Stimulated activated naive CD8-positive, alpha-beta T cell treated with anti-CD3 and anti-CD28 coated beads, Interleukin-15, Interleukin-2, amounts not matched to agents 100 ng/mL and 50 ng/mL, for 24 hours (primary cell): ENCODE data around the gene ARPC1A.
"Not testable (repeated sequence)": the region's sequence is repeated elsewhere in the genome, so short reads cannot be mapped to it uniquely, and the experiment has no call there.

ENCODE experiments used
- H3K27ac Mint-ChIP-seq: one replicate; pipeline ENCODE4 v1.8.0; 2021; ENCODE audit warnings: mild to moderate bottlenecking, mixed read lengths
- H3K27me3 Mint-ChIP-seq: one replicate; pipeline ENCODE4 v1.8.0; 2021; ENCODE audit warnings: mixed read lengths
- H3K36me3 Mint-ChIP-seq: one replicate; pipeline ENCODE4 v1.8.0; 2021; ENCODE audit warnings: low read depth, mixed read lengths
- H3K4me1 Mint-ChIP-seq: one replicate; pipeline ENCODE4 v1.8.0; 2021; ENCODE audit warnings: low read depth, mixed read lengths
- H3K4me3 Mint-ChIP-seq: one replicate; pipeline ENCODE4 v1.8.0; 2021; ENCODE audit warnings: mild to moderate bottlenecking, mixed read lengths
- H3K9me3 Mint-ChIP-seq: one replicate; pipeline ENCODE4 v1.8.0; 2021; ENCODE audit warnings: mixed read lengths

The ARPC1A gene

DNA sequence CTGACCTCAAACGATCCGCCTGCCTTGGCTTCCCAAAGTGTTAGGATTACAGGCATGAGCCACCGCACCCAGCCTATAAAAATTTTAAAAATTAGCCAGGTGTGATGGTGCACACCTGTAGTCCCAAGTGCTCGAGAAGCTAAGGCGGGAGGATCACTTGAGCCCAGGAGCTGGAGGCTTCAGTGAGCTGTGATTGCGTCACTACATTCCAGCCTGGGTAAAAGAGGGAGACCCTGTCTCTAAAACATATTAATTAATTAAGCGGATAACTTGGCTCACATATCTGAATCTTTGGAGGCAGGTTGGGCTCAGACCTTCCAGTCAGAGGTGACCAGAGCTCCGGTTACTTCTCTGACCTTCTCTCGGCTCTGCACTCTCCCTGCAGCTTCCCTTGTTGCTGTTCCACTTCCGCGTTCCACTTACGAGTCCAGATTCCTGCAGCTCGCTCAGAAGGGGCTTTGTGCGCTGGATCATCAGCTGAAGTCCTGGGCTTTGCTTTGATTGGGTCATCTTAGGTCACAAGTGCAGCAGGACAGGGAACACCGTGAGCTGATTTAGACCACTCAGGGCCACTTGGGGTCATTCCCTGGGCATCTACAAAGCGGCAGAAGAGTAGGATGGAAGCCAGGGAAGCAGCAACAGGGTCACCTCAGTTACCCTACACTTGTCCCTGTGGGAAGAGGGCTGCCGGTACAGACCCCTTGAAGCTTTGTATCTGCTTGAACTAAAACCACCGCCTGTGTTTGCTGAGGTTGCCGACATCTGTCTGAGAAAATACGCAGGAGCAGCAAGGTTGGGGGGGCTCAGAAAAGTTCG is 46.8 kb downstream of the ARPC1A start:
- peak overlapping the region; percentile 79 for H3K4me3 Mint-ChIP-seq
- H3K36me3 Mint-ChIP-seq: peaks cover 11% of the 10 kb centered on the region
- no peak overlapping the region for H3K27ac Mint-ChIP-seq
- peaks cover 30% of the 10 kb centered on the region for H3K4me1 Mint-ChIP-seq
- H3K27me3 Mint-ChIP-seq: no peaks in the 10 kb centered on the region
- H3K9me3 Mint-ChIP-seq: no peaks in the 10 kb centered on the region

DNA sequence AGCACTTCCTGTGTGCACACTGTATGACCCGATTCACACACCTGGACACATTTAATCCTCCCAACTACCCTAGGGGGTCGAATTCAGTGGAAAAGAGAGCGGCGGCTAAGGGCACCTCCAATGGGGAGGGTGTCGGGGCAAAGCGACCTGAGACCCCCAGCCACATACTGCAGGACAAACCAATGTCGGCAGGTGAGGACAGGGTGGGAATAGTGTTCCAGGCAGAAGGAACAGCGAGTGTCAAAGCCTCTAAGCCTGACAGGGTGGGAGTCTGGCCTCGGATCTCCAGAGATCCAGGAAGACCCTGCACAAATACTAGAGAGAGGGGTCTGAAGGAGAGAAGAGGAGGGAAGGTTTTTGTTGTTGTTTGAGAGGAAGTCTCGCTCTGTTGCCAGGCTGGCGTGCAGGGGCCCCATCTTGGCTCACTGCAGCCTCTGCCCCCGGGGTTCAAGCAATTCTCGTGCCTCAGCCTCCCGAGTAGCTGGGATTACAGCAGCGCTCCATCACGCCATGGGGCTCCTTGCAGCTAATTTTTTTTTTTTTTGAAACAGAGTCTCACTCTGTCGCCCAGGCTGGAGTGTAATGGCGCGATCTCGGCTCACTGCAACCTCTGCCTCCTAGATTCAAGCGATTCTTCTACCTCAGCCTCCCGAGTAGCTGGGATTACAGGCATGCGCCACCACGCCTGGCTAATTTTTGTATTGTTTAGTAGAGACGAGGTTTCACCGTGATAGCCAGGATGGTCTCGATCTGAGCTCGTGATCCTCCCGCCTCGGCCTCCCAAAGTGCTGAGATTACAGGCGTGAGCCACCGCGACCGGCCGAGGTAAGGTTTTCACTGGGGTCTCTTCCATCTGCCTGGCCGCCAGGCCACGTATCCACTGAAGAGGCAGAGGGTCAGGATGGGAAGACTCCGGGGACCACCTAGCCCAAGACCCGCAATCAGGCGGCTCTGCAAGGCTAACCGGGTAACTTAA is 47.7 kb downstream of the ARPC1A start:
- peak overlapping the region; percentile 79 for H3K4me3 Mint-ChIP-seq
- peaks cover 18% of the 10 kb centered on the region for H3K36me3 Mint-ChIP-seq
- peaks cover 39% of the 10 kb centered on the region for H3K4me1 Mint-ChIP-seq
- H3K27me3 Mint-ChIP-seq: no peaks in the 10 kb centered on the region
- no peaks in the 10 kb centered on the region for H3K9me3 Mint-ChIP-seq
- peak overlapping the region; percentile 55 for H3K27ac Mint-ChIP-seq

DNA sequence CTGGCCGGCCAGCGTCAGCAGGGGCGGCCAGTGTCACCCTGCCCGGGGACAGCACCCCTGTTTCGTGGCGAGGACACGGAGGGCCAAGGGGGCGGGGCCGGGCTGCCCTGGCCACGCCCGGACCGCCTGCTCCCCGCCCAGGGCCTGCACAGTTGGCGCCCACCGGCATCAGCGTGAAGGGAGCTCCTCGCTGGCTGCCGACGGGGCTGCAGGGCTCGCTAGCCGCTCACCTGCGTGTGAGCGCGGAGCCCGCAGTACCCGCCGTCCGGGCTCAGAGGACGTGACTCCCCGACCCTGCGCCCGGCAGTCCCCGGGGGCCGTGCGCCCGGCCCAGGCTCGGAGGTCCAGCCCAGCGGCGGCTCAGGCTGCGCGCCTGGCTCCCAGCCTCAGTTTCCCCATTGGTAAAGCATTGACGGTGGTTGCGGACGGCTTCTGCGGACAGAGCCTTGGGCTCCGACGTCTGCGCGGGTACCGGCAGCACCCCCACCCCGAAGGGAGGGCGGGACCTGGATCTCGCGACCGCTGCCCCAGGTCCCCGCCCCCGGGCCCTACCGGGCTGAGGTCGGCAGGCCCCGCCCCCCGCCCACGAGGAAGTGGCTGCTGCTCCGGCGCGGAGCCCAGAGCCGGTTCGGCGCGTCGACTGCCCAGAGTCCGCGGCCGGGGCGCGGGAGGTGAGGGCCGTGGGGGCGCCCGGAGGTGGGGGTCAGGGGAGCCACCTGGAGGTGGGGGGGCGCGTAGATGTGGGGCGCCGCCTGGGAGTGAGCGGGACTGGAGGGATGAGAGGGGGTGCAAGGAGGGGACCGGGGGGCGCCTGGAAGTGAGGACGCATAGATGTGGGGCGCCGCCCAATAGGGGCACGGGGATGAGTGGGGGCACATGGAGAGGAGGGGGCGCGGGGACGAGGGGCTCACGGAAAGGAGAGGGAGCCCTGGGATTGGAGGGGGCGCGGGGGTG is 48.7 kb downstream of the ARPC1A start, which contains the start of gene ARPC1B:
ARPC1B (plus strand) TSS at position 620 of the 954 bp plus-strand sequence. CDS start 10,985 bp downstream, outside the sequence.
- Mint-ChIP-seq H3K9me3 (no peaks in the 10 kb centered on the region), H3K27ac (peak within 1 kb of the TSS; percentile 76), H3K4me1 (peaks cover 46% of the 10 kb centered on the region), H3K4me3 (peak within 1 kb of the TSS; percentile 85), H3K27me3 (no peaks in the 10 kb centered on the region), H3K36me3 (peaks cover 23% of the 10 kb centered on the region)

DNA sequence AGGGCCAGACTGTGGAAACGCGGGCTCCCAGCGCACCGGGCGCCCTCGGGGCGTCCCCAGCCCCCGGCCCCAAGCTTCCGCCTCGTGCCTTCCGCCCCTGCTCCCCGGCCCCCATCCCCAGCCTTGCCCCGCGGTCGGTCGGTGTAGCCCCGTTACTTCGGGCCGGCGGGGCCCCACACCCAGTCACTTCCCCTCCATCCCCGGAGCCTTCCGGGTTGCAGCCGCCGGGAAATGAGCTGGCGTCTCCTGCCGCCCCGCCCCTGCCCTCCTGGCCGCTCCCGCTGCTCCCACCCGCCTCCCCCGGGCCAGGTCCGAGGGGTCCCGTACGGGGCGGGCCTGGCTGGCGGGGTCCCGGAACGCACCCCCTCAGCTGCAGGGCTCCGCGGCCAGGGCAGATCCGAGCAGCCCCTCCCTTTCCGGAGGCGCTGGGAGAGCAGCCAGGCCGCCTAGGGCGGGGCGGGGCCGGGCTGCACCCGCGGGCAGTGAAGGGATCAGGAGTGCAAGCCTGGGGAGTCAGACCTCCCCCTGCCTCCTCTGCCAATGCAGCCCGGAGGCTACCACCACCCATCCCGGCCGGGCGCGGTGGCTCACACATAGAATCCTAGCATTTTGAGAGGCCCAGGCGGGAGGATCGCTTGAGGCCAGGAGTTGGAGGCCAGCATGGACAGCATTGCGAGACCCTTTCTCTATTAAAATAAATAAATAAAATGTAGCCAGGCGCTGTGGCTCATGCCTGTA is 49.5 kb downstream of the ARPC1A start:
- Mint-ChIP-seq H3K4me1 (peaks cover 55% of the 10 kb centered on the region), H3K36me3 (peaks cover 27% of the 10 kb centered on the region), H3K27ac (peak overlapping the region; percentile 76), H3K27me3 (no peaks in the 10 kb centered on the region), H3K9me3 (no peaks in the 10 kb centered on the region), H3K4me3 (peak overlapping the region; percentile 85)

DNA sequence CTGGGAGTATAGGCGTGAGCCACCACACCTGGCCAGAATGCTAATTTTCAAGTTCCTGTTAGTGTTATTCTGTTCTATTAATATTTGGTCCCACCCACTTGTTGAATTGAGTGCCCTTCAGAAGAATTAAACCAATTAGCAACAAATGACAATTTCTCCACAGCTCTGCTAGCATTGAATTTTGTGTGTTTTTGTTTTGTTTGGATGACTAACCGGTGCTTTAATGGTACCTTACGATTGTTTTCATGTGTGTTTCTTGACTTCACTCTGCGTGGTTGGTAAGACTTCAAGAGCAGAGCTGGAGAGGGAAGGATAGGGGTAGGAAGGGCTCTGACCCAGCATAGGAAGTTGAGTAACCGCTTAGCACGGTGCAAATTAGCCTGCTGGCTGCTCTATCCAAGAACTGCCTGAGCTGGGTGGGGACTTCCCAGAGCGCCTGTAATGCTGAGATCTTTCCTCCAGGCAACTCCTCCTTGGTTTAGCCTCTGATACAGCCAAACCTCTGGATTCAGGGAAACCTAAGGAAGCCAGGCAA is 53.4 kb downstream of the ARPC1A start:
- Mint-ChIP-seq H3K36me3 (peaks cover 41% of the 10 kb centered on the region), H3K4me1 (peaks cover 70% of the 10 kb centered on the region), H3K27me3 (no peaks in the 10 kb centered on the region), H3K27ac (peak overlapping the region; percentile 98), H3K9me3 (no peaks in the 10 kb centered on the region), H3K4me3 (peak overlapping the region; percentile 82)

DNA sequence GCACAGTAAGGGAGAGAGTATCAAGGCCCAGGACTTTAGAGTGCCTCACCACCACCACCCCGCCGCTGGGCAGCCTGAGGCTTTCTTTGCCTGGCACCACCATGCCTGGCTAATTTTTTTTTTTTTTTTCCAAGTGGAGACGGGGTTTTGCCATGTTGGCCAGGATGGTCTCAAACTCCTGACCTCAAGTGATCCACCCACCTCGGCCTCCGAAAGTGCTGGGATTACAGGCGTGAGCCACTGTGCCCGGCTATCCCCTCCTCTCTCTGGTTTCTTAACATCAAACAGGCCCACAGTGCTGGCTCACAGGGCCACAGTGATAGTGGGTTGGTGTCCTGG is 54.0 kb downstream of the ARPC1A start:
- not testable (repeated sequence) for H3K9me3 Mint-ChIP-seq
- peaks cover 41% of the 10 kb centered on the region for H3K36me3 Mint-ChIP-seq
- peaks cover 76% of the 10 kb centered on the region for H3K4me1 Mint-ChIP-seq

DNA sequence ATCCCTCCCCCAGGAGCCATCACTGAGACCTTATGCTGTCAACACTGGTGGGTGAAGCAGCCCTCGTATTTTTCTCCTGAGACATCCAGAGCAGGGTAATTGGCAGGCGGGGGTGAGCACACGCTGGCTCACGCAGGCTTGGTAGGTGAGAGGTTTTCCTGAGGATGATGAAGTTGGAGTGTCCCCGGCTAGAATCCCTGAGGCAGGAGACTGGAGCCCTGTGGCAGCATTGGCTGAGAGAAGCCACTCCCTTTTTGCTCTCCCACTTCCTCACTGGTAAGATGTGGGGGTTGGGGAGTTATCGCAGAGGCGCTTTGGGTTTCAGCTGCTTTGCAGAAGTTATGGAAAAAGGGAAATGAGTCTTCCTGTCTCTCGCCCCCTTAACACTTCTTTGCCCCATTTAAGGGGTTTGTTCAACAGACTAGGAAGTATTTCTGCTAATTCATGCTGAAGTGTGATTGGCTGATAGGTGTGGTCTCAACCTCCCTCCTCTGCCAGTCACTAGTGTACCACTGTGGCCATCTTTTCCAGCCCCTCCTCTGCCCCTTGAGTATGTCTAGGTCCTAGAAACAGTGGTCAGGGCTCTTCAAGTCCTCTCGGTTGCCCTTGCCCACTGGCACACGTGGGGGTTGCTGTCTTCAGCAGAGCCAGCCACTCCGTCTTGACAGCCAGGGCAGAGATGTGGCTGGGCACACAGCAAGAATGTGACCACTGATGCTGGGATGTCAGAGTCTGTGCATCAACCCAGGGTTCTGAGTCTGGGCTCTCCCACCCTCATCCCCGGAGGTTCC is 54.5 kb downstream of the ARPC1A start:
- H3K27me3 Mint-ChIP-seq: no peaks in the 10 kb centered on the region
- H3K4me1 Mint-ChIP-seq: peaks cover 76% of the 10 kb centered on the region
- peaks cover 41% of the 10 kb centered on the region for H3K36me3 Mint-ChIP-seq

More for the DNA sequence above, 54.0 kb downstream of the ARPC1A start:
- Mint-ChIP-seq H3K4me3 (peak overlapping the region; percentile 82), H3K27ac (peak overlapping the region; percentile 98)
- H3K27me3 Mint-ChIP-seq: not testable (repeated sequence)

DNA sequence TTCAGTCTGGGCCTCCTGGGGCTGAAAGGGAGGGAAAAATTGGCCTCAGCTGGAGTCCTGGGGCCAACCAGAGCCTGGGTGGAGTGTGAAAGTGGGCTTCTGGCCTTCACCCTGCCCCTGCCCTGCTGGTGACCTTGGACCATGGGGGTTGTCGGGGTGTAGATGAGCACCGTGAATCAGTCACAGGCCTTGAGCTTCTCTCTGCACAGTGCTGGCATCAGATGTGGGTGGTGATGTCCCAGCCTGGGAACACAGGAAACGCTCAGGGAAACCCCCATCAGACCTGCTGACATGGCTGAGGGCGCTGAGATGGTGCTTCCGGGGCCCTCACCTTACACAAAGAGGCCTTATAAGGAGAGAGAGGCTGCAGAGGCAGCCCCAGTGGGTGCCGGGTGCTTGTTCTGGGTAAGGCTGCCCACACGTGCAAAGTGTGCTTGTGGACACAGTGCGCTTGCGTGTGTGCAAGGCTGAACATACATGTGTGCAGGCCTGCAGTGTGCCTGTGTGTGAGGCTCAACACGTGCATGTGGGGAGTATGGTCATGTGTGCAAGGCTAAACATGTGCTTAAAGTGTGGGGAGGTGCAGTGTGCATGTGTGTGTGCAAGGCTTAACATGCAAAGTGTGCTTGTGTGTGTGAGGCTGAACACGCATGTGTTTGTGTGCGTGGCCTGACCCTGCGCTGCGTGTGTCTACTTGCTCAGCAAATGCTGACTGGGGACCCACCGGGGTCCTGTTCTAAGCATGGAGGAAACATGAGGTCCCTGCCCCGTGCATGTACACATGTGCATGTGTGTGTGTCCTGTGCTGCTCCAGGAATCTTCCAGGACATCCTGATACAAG is 55.3 kb downstream of the ARPC1A start:
- Mint-ChIP-seq H3K36me3 (peaks cover 41% of the 10 kb centered on the region), H3K9me3 (no peaks in the 10 kb centered on the region), H3K27ac (peak overlapping the region; percentile 98), H3K4me1 (peaks cover 75% of the 10 kb centered on the region), H3K27me3 (no peaks in the 10 kb centered on the region), H3K4me3 (peak overlapping the region; percentile 82)

More for the DNA sequence above, 54.5 kb downstream of the ARPC1A start:
- Mint-ChIP-seq H3K4me3 (peak overlapping the region; percentile 82), H3K9me3 (no peaks in the 10 kb centered on the region), H3K27ac (peak overlapping the region; percentile 98)

DNA sequence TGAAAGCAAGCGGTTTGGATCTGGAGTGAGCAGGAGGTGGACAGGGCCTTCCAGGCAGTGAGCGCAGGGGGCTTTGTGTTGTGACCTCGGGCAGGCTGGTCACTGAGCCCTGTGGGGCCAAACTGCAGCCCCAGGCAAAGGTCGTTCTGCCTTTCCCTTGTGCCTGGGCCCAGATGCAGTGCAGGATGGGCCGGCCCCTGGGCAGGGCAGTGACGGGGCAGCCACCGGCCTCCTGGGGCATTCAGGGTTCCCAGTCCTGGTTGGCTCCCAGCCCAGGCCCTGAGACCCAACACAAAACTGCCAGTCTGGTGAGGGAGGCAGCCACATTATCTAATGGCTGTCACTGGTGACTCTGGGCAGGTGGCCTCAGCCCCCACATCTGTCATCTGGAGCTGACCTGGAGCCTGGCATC is 56.0 kb downstream of the ARPC1A start:
- peak overlapping the region; percentile 98 for H3K27ac Mint-ChIP-seq
- no peaks in the 10 kb centered on the region for H3K9me3 Mint-ChIP-seq
- H3K27me3 Mint-ChIP-seq: no peaks in the 10 kb centered on the region
- peaks cover 41% of the 10 kb centered on the region for H3K36me3 Mint-ChIP-seq
- peaks cover 75% of the 10 kb centered on the region for H3K4me1 Mint-ChIP-seq
- H3K4me3 Mint-ChIP-seq: peak overlapping the region; percentile 82

DNA sequence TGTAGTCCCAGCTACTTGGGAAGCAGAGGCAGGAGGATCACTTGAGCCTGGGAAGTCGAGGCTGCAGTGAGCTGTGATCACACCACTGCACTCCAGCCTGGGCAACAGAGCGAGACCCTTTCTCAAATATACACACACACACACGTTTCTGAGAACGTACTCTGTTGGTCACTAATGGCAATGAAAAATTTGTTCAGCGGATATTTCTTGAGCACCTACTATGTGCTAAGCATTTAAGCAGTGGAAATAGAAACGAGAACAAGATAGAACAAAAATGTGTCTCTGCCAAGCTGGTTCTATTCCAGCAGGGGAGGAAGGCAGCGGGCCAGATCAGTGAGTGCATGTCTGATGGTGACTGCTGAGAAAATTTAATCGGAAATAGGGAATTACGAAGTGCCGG is 57.5 kb downstream of the ARPC1A start:
- H3K4me3 Mint-ChIP-seq: no peak overlapping the region
- peaks cover 63% of the 10 kb centered on the region for H3K4me1 Mint-ChIP-seq
- no peaks in the 10 kb centered on the region for H3K27me3 Mint-ChIP-seq
- H3K27ac Mint-ChIP-seq: peak overlapping the region; percentile 89
- H3K36me3 Mint-ChIP-seq: peaks cover 34% of the 10 kb centered on the region
- no peaks in the 10 kb centered on the region for H3K9me3 Mint-ChIP-seq

DNA sequence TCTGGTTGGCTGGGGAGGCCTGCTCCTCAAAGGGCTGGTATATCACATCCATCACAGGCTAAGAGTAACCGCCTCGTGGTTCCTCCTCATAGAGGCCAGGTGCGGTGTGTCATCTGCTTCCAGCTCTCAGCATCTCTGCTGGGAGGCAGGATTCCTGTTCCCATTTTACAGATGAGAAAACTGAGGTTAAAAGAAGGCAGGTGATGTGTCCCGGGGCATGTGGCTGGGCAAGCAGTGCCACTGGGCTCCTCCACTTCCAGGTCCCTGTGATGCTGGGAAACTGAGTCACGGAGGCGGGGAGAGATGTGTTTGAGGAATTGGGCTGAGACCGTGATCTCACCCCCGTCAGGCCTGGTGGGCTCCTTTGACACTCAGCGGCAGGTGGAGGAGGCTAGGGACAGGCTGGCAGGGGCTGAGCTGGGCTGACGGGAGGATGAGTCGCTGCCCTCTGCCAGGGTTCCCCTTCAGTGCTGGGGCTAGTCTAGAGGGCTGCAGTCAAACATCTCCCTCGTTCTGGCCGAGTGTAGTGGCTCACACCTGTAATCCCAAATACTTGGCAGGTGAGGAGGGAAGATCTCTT is 58.2 kb downstream of the ARPC1A start:
- no peak overlapping the region for H3K4me3 Mint-ChIP-seq
- H3K27me3 Mint-ChIP-seq: no peaks in the 10 kb centered on the region
- H3K9me3 Mint-ChIP-seq: no peaks in the 10 kb centered on the region
- H3K27ac Mint-ChIP-seq: peak overlapping the region; percentile 89
- peaks cover 37% of the 10 kb centered on the region for H3K36me3 Mint-ChIP-seq
- peaks cover 59% of the 10 kb centered on the region for H3K4me1 Mint-ChIP-seq

DNA sequence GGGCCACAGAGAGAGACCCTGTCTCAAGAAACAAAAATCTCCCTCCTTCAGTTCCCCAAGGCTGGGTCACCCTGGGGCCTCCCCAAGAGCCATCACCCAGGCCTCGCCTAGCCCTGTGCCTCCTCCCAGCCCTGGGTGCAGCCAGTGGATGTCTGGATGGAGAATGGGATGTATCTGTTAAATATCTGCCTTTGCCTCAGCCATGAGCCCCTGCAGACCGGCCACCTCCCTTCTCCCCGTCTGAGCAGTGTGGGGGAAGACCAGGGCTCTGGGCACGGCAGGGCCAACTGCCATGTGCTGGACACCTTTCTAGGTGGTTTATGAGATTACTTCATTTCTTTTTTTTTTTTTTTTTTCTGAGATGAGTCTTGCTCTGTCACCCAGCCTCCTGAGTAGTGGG is 58.8 kb downstream of the ARPC1A start:
- no peak overlapping the region for H3K4me3 Mint-ChIP-seq
- H3K27ac Mint-ChIP-seq: peak overlapping the region; percentile 89
- no peaks in the 10 kb centered on the region for H3K27me3 Mint-ChIP-seq
- H3K9me3 Mint-ChIP-seq: no peaks in the 10 kb centered on the region
- H3K36me3 Mint-ChIP-seq: peaks cover 33% of the 10 kb centered on the region
- peaks cover 53% of the 10 kb centered on the region for H3K4me1 Mint-ChIP-seq
